ENCODE measurements around the gene RPS19BP1. TPM values are rescaled to one million over a fixed set of nuclear protein-coding genes. Genes with fewer than 3 reads are reported as not detected.

The RPS19BP1 gene
- total and polyA plus RNA-seq, 2 of the 8 experiments (the other 6 are each of a cell fraction or from before 2014, with no cell fraction given), result 77.9 to 97.9 TPM

GRCh38 chr22:39500101-39500500, 32.4 kb downstream of the RPS19BP1 start (continued):
- no peak for TF ChIP-seq SIN3A (conservative IDR thresholded peaks at IDR 0.05 in 1 of 2, IDR thresholded peaks at IDR 0.05 in 1 of 2; ENCODE audit: low read depth in 1 of 2, low read length in 2 of 2)
- no peak for TF ChIP-seq POLR2A (IDR thresholded peaks at IDR 0.05; ENCODE audit: control extremely low read depth in 1 of 2, low read depth in 2 of 2, low read length in 2 of 2)
- no peak for TF ChIP-seq RAD21 (IDR thresholded peaks at IDR 0.05 in 1 of 2, conservative IDR thresholded peaks at IDR 0.05 in 1 of 2; ENCODE audit: low read depth in 2 of 2, low read length in 2 of 2)
- TF ChIP-seq YY1 (IDR thresholded peaks at IDR 0.05; ENCODE audit: low read depth, low read length), result no peak
